GM12875 (cell line): Measurements from ENCODE around the gene TBX21.

Source experiments
- H3K4me3 ChIP-seq: one replicate; pipeline ENCODE4 v1.5.1; 2011; ENCODE audit warnings: low read depth, low read length, control low read depth
- CTCF ChIP-seq: IDR thresholded peaks from 2 replicates; pipeline ENCODE4 v1.5.1; 2011; ENCODE audit warnings: low read depth, mild to moderate bottlenecking, control low read depth, inconsistent platforms, low read length, moderate library complexity, borderline replicate concordance; ENCODE audit not compliant: insufficient read depth

The TBX21 gene

GRCh38 chr17:47704736-47705135 is 28.3 kb upstream of the TBX21 start:
- no peak for TF ChIP-seq CTCF
- no peak overlapping the region for H3K4me3 ChIP-seq

- TF ChIP-seq CTCF: no peak
- no peak overlapping the region for H3K4me3 ChIP-seq
Observed at GRCh38 chr17:47705536-47706530, 27.2 kb upstream of the TBX21 start.

- H3K4me3 ChIP-seq: no peak overlapping the region
- TF ChIP-seq CTCF: no peak
Observed at GRCh38 chr17:47707056-47707804, 25.8 kb upstream of the TBX21 start.

- no peak overlapping the region for H3K4me3 ChIP-seq
- TF ChIP-seq CTCF: no peak
Observed at GRCh38 chr17:47707884-47708283, 25.2 kb upstream of the TBX21 start.

- no peak for TF ChIP-seq CTCF
- H3K4me3 ChIP-seq: no peak overlapping the region
Observed at GRCh38 chr17:47708312-47708863, 24.6 kb upstream of the TBX21 start.

- H3K4me3 ChIP-seq: no peak overlapping the region
- TF ChIP-seq CTCF: no peak
Observed at GRCh38 chr17:47708864-47709541, 24.0 kb upstream of the TBX21 start.
